OCI-LY1 (cell line): Measurements from ENCODE around the gene ANKRD65.

Experiments used
- CTCF ChIP-seq: fragments of 200-600 bp; sonication (generic), shearing (Covaris generic); IDR thresholded peaks from 2 replicates; pipeline ENCODE4 v1.5.1; 2017; ENCODE audit warnings: mild to moderate bottlenecking, antibody characterized with exemption, low read length, moderate library complexity, mixed read lengths
- EZH2 ChIP-seq: fragments of 200-600 bp; sonication (generic), shearing (Covaris generic); IDR thresholded peaks from 2 replicates; pipeline ENCODE4 v1.8.0; 2017; ENCODE audit warnings: borderline replicate concordance, mixed run types, mild to moderate bottlenecking, antibody characterized with exemption, low read length, moderate library complexity, mixed read lengths

- no peak for TF ChIP-seq CTCF
- no peak for TF ChIP-seq EZH2
These were observed 2.4 kb downstream of the ANKRD65 start for GRCh38 chr1:1418464-1419362.
